K562 (cell line): ENCODE measurements around the gene CTDNEP1. TPM values are rescaled to one million over a fixed set of nuclear protein-coding genes. Genes with fewer than 3 reads are reported as not detected.
A peak's percentile ranks its signal among the peaks of the same experiment; 100 is the strongest.

Source experiments
- ATAC-seq: fragments of 200-7000 bp; cut with Tn5 transposase; 3 replicates; pipeline ENCODE4 v1.9.1; 2020; ENCODE audit warnings: moderate library complexity
- BruUV-seq: library from RNA; stranded (reverse); fragments of 400-500 nt; replicated peaks from 2 replicates; lab custom pipeline; 2021; lab: Mats Ljungman, UMichigan
- CTCF ChIA-PET: fragments of 300-600 bp; formaldehyde crosslinking; extraction: SDS; loops from one replicate; lab custom pipeline; 2021; ENCODE audit warnings: low intra/inter-chr PET ratio; lab: Yijun Ruan, JAX
- POLR2A ChIA-PET: fragments of 300-600, 350-650 bp; sonication (Branson Sonifier 250); formaldehyde crosslinking; extraction: SDS; loops from one replicate; lab custom pipeline; 2021; ENCODE audit warnings: antibody characterized with exemption, inconsistent platforms; lab: Yijun Ruan, JAX
- DNase-seq, 4 experiments: peaks; one replicate each; pipeline versions ENCODE4 v3.0.0 to v3.0.0-alpha.2; 2011 to 2018; ENCODE audit warnings: low spot score in 3 of 4, mixed read lengths in 3 of 4; ENCODE audit errors: extremely low read depth in 1 of 4
- FAIRE-seq: peaks from 2 replicates; lab custom pipeline; 2011; peaks lifted over from hg19 to GRCh38; lab: Jason Lieb, UNC
- H2AFZ ChIP-seq: 2 replicates; pipeline ENCODE4 v1.6.0; 2011; ENCODE audit warnings: low read depth, low read length, control low read depth, inconsistent platforms
- H3K27ac ChIP-seq: fragments of 200-600 bp; 3 replicates; pipeline ENCODE4 v1.8.0; 2011; ENCODE audit warnings: low read depth, mild to moderate bottlenecking, control low read depth, inconsistent platforms, low read length, moderate library complexity, mixed read lengths; ENCODE audit errors: extremely low read depth
- H3K27me3 ChIP-seq, 2 experiments: fragments of 300-600 bp in 1 of 2; 2 replicates in 1 of 2; 3 replicates in 1 of 2; pipeline versions ENCODE4 v1.6.0 to v1.8.0; 2011; ENCODE audit warnings: inconsistent platforms in 2 of 2, low read length in 2 of 2, mild to moderate bottlenecking in 1 of 2, mixed read lengths in 1 of 2, moderate library complexity in 1 of 2; ENCODE audit not compliant: control insufficient read depth in 2 of 2, insufficient read depth in 2 of 2
- H3K36me3 ChIP-seq: fragments of 300-600 bp; 3 replicates; pipeline ENCODE4 v1.8.0; 2011; ENCODE audit warnings: mild to moderate bottlenecking, low read length, inconsistent platforms; ENCODE audit not compliant: control insufficient read depth, insufficient read depth
- H3K4me1 ChIP-seq, 2 experiments: fragments of 200-600 bp in 1 of 2; replicated peaks in 1 of 2; 2 replicates in 1 of 2; 3 replicates in 1 of 2; pipeline versions ENCODE4 v1.5.1 to v1.8.0; 2011; ENCODE audit warnings: inconsistent platforms in 2 of 2, low read length in 2 of 2, mild to moderate bottlenecking in 1 of 2, mixed read lengths in 1 of 2, moderate library complexity in 1 of 2; ENCODE audit not compliant: control insufficient read depth in 2 of 2, insufficient read depth in 2 of 2
- H3K4me2 ChIP-seq: 2 replicates; pipeline ENCODE4 v1.6.1; 2011; ENCODE audit warnings: low read length, control low read depth, inconsistent platforms, mixed read lengths; ENCODE audit not compliant: insufficient read depth
- H3K4me3 ChIP-seq: fragments of 200-600 bp; sonication (generic), shearing (Covaris generic); 2 replicates; pipeline ENCODE4 v1.5.1; 2016; ENCODE audit warnings: control low read depth, inconsistent platforms
- H3K79me2 ChIP-seq: fragments of 200-600 bp; 3 replicates; pipeline ENCODE4 v1.8.0; 2011; ENCODE audit warnings: low read length, inconsistent platforms; ENCODE audit not compliant: control insufficient read depth, insufficient read depth
- H3K9ac ChIP-seq, 2 experiments: 2 replicates each; pipeline versions ENCODE4 v1.6.0 to v1.6.1; 2011; ENCODE audit warnings: low read depth in 2 of 2, low read length in 2 of 2, control low read depth in 1 of 2, inconsistent platforms in 1 of 2, mild to moderate bottlenecking in 1 of 2, mixed read lengths in 1 of 2; ENCODE audit not compliant: insufficient read depth in 1 of 2
- H3K9me1 ChIP-seq: one replicate; pipeline ENCODE4 v1.6.0; 2011; ENCODE audit warnings: inconsistent platforms, mild to moderate bottlenecking, low read length, moderate library complexity; ENCODE audit not compliant: control insufficient read depth, insufficient read depth
- H3K9me3 ChIP-seq: replicated peaks from 2 replicates; pipeline ENCODE4 v1.5.1; 2011; ENCODE audit warnings: low read depth, low read length, inconsistent platforms; ENCODE audit not compliant: control insufficient read depth, insufficient read depth
- H4K20me1 ChIP-seq: replicated peaks from 2 replicates; pipeline ENCODE4 v1.6.1; 2011; ENCODE audit warnings: low read length, inconsistent platforms, mixed read lengths; ENCODE audit not compliant: control insufficient read depth, insufficient read depth
- ADNP ChIP-seq: fragments of 200-800 bp; sonication (Bioruptor generic); IDR thresholded peaks from 2 replicates; pipeline ENCODE4 v1.6.1; 2016; ENCODE audit warnings: missing genetic modification characterization, missing compliant biosample characterization
- ATF1 ChIP-seq, 2 experiments: fragments of 450-650 bp in 1 of 2; IDR thresholded peaks; 2 replicates each; pipeline ENCODE4 v1.6.1; 2016; ENCODE audit warnings: missing compliant biosample characterization in 1 of 2, missing genetic modification characterization in 1 of 2
- BRD4 ChIP-seq: fragments of 200-600 bp; sonication (generic); IDR thresholded peaks from 2 replicates; pipeline ENCODE4 v1.6.1; 2017; ENCODE audit warnings: inconsistent platforms
- GTF2E2 ChIP-seq: fragments of 200-800 bp; sonication (Bioruptor generic); IDR thresholded peaks from 2 replicates; pipeline ENCODE4 v1.6.1; 2016; ENCODE audit warnings: missing genetic modification characterization, missing compliant biosample characterization
- KDM5B ChIP-seq: fragments of 200-600 bp; sonication (generic); IDR thresholded peaks from 2 replicates; pipeline ENCODE4 v1.6.1; 2012; ENCODE audit warnings: low read depth, mild to moderate bottlenecking, moderate library complexity, low read length, control low read depth, inconsistent platforms; ENCODE audit not compliant: insufficient replicate concordance
- MAFF ChIP-seq: IDR thresholded peaks from 2 replicates; pipeline ENCODE4 v1.6.1; 2012; ENCODE audit warnings: low read length, improper control_type of control experiment
- SMAD1 ChIP-seq: fragments of 150-350 bp; IDR thresholded peaks from 2 replicates; pipeline ENCODE4 v1.6.1; 2014; ENCODE audit warnings: low read length, low read depth; ENCODE audit not compliant: partially characterized antibody
- TSC22D4 ChIP-seq: fragments of 450-650 bp; IDR thresholded peaks from 2 replicates; pipeline ENCODE4 v1.6.1; 2016; ENCODE audit warnings: missing genetic modification characterization, missing biosample characterization, control low read depth
- ZBTB7A ChIP-seq: IDR thresholded peaks from 2 replicates; pipeline ENCODE4 v1.6.1; 2011; ENCODE audit warnings: low read depth, mild to moderate bottlenecking, low read length, moderate library complexity, borderline replicate concordance; ENCODE audit not compliant: control insufficient read depth
- WGBS: fragments of 100-300 bp; shearing (Covaris generic); methylation state at CpG from one replicate; pipeline ENCODE4 v1.1.6; 2016; ENCODE audit warnings: low coverage, mixed read lengths; ENCODE audit not compliant: insufficient coverage; ENCODE audit errors: missing lambda C conversion rate; 5-methylcytosine and 5-hydroxymethylcytosine counted together
- in situ Hi-C: fragments of 300-500 bp; cut with MboI; formaldehyde crosslinking; loops from 4 replicates; pipeline ENCODE4 v1.15.0; 2018; ENCODE audit warnings: inconsistent platforms, mixed read lengths
- intact Hi-C: fragments of 100-400 bp; cut with micrococcal nuclease; formaldehyde crosslinking; loops from 2 replicates; pipeline ENCODE4 v1.14.2; 2022
- polyA plus RNA-seq, 8 experiments: library from polyadenylated mRNA; depleted of rRNA in 4 of 8; stranded (reverse) in 5 of 8; unstranded in 3 of 8; fragments of >200 nt; fragmentation: Nextera tagmentation in 2 of 8; fragmentation: Illumina TruSeq in 1 of 8; extraction: Ambion mirVana in 2 of 8; extraction: Trizol in 1 of 8; gene quantifications; 2 replicates each; pipeline versions ENCODE4 v1.2.1 to v1.2.3, GENCODE V29; 2011 to 2014; ENCODE audit warnings: inconsistent platforms in 1 of 8, missing spikeins in 1 of 8
- total RNA-seq, 7 experiments: library from RNA; depleted of rRNA in 6 of 7; stranded (reverse); fragments of >200 nt in 6 of 7; fragmentation: Illumina TruSeq in 2 of 7; extraction: Trizol in 2 of 7; gene quantifications; 2 replicates each; pipeline versions ENCODE4 v1.2.1 to v1.2.3, GENCODE V29; 2011 to 2021; ENCODE audit warnings: low replicate concordance in 1 of 7
- TF ChIP-seq, protein P1 (sequence below): fragments of 250-450 bp; sonication (Bioruptor Pico); IDR thresholded peaks from 2 replicates; pipeline ENCODE4 v1.8.0; 2022; ENCODE audit warnings: moderate library complexity, mild to moderate bottlenecking, inconsistent platforms

The CTDNEP1 gene
- total and polyA plus RNA-seq, 9 of the 15 experiments (the other 6 are each of a cell fraction or from before 2014, with no cell fraction given), result 10.7 to 150 (median 28.5) TPM

DNA sequence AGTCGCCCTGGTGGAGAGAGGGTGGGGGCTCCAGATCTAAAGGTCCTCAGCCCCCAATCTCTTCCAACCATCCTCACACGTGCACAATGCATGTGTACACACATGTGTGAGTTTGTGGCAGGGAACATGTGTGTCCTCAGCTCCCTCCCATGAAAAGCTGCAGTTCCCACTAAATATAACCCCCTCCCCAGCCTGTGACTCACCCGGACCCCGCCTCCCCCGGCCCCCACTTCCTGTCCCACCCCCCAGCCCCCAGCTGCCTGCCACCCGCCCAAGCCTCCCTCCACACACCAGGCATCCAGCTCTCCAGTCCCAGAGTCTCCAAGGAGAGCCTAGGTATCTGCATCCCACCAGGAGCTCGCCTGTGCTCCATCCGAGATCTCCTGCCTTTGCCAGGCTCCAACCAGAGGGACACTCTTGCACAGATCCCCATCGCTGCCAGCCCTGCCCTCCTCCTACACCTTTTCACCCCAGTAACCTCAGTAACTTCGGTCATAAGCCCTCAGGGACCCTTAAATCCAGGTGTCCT, 35.8 kb downstream of the CTDNEP1 start:
- peak overlapping the region; percentile 20 to 82; a peak in 3 of 4 replicates for H3K9ac ChIP-seq
- H3K36me3 ChIP-seq, result peaks cover 3% of the 10 kb centered on the region; the same call in 2 of the 3 replicates
- H3K4me3 ChIP-seq, result peak overlapping the region; percentile 44
- 20% methylated on average over 7 of the region's 10 CpGs for WGBS
- POLR2A ChIA-PET, result no interaction called here
- ATAC-seq (no peak), FAIRE-seq (no peak), DNase-seq (peak in 1 of 4 experiments; percentile 40)
- BruUV-seq, result no TSS peak
- intact Hi-C loops (no loop called here), in situ Hi-C loops (no loop called here)
- H3K27ac ChIP-seq, result peak overlapping the region; percentile 39; the same call in 2 of the 3 replicates
- peaks cover 34 to 54% of the 10 kb centered on the region in 2 experiments for H3K4me1 ChIP-seq
- H4K20me1 ChIP-seq, result peaks cover under 1% of the 10 kb centered on the region; the same call in 1 of the 2 replicates
- peaks cover 49% of the 10 kb centered on the region for H3K79me2 ChIP-seq
- H3K27me3 ChIP-seq, result no peaks in the 10 kb centered on the region
- peaks cover 3% of the 10 kb centered on the region for H3K9me1 ChIP-seq
- peak overlapping the region; percentile 85 for H3K4me2 ChIP-seq
- TF ChIP-seq ADNP (no peak), TSC22D4 (no peak), BRD4 (no peak), ATF1 (CRISPR knock-in tag; IDR thresholded peaks at IDR 0.05) (no peak), ATF1 (tag; IDR thresholded peaks at IDR 0.05) (no peak), KDM5B (peak; percentile 21), SMAD1 (no peak), GTF2E2 (tag) (no peak), MAFF (no peak), ZBTB7A (peak; percentile 22; the same call in 1 of the 2 replicates)
- TF ChIP-seq, protein P1, sequence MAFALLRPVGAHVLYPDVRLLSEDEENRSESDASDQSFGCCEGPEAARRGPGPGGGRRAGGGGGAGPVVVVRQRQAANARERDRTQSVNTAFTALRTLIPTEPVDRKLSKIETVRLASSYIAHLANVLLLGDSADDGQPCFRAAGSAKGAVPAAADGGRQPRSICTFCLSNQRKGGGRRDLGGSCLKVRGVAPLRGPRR (CRISPR knock-in tag), result no peak
- no peaks in the 10 kb centered on the region for H3K9me3 ChIP-seq
- CTCF ChIA-PET, result no interaction called here
- H2AFZ ChIP-seq, result peak overlapping the region; percentile 19; the same call in 1 of the 2 replicates
